Suprapubic skin (tissue), 3 donors: ENCODE data around the gene SKAP2.

Source experiments
- EP300 ChIP-seq: sonication (generic); formaldehyde crosslinking; IDR thresholded peaks from one replicate; pipeline ENCODE4 v1.6.1; 2017; ENCODE audit warnings: antibody characterized with exemption
- POLR2A ChIP-seq, 2 donors: fragments of 450-650 bp; IDR thresholded peaks; one replicate each; pipeline ENCODE4 v1.6.1; 2017; ENCODE audit warnings: antibody characterized with exemption in 2 of 2, mild to moderate bottlenecking in 2 of 2, moderate library complexity in 2 of 2
- TF ChIP-seq, protein P1 (sequence below), 2 donors: fragments of 200-600 bp in 1 of 2; fragments of 450-650 bp in 1 of 2; sonication (generic) in 1 of 2; IDR thresholded peaks; one replicate each; pipeline ENCODE4 v1.5.1; 2016 to 2019; ENCODE audit warnings: antibody characterized with exemption in 2 of 2, mild to moderate bottlenecking in 1 of 2, moderate library complexity in 1 of 2

DNA sequence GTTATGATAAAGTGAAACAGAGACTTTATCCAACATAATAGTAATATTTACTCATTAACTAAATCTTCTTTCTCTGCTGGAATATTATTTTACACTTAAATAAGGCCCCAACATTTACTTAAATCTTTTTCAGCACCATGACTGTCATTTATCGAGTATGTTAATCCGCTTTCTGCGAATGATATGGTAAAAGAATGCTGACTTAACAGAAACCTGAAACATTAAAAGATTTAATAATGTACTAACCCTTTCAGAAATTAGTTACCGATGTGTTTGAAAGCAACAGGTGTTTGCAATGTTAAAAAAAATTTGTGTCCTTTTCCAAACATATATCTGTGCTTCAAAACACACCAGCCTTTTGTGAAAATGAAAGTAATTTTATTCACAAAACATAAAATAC, 190.5 kb downstream of the SKAP2 start:
- TF ChIP-seq, protein P1, sequence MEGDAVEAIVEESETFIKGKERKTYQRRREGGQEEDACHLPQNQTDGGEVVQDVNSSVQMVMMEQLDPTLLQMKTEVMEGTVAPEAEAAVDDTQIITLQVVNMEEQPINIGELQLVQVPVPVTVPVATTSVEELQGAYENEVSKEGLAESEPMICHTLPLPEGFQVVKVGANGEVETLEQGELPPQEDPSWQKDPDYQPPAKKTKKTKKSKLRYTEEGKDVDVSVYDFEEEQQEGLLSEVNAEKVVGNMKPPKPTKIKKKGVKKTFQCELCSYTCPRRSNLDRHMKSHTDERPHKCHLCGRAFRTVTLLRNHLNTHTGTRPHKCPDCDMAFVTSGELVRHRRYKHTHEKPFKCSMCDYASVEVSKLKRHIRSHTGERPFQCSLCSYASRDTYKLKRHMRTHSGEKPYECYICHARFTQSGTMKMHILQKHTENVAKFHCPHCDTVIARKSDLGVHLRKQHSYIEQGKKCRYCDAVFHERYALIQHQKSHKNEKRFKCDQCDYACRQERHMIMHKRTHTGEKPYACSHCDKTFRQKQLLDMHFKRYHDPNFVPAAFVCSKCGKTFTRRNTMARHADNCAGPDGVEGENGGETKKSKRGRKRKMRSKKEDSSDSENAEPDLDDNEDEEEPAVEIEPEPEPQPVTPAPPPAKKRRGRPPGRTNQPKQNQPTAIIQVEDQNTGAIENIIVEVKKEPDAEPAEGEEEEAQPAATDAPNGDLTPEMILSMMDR (IDR thresholded peaks at IDR 0.05), result no peak
- TF ChIP-seq POLR2A (IDR thresholded peaks at IDR 0.05) (no peak), EP300 (no peak)
